Mesendoderm (in vitro differentiated cells): ENCODE results near the gene BTLA.
A peak's percentile ranks its signal among the peaks of the same experiment; 100 is the strongest.

ENCODE experiments used
- DNase-seq: peaks from one replicate; pipeline ENCODE4 v3.0.0; 2013
- H2AK5ac ChIP-seq: 2 replicates; pipeline ENCODE4 v1.6.1; 2013; ENCODE audit warnings: low read length, inconsistent platforms
- H2BK120ac ChIP-seq: 2 replicates; pipeline ENCODE4 v1.6.1; 2013; ENCODE audit warnings: low read depth, mild to moderate bottlenecking, low read length, moderate library complexity, mixed read lengths
- H2BK15ac ChIP-seq: replicated peaks from 2 replicates; pipeline ENCODE4 v1.6.1; 2013; ENCODE audit warnings: low read depth, mild to moderate bottlenecking, moderate library complexity
- H2BK5ac ChIP-seq: 2 replicates; pipeline ENCODE4 v1.6.1; 2013; ENCODE audit warnings: low read length, inconsistent platforms
- H3K18ac ChIP-seq: 2 replicates; pipeline ENCODE4 v1.6.1; 2013; ENCODE audit warnings: mild to moderate bottlenecking, low read length, mixed read lengths
- H3K23ac ChIP-seq: one replicate; pipeline ENCODE4 v1.6.1; 2013; ENCODE audit warnings: low read length
- H3K27ac ChIP-seq: 2 replicates; pipeline ENCODE4 v1.5.1; 2013; ENCODE audit warnings: low read depth, mild to moderate bottlenecking, inconsistent platforms, low read length, moderate library complexity
- H3K27me3 ChIP-seq: 2 replicates; pipeline ENCODE4 v1.6.1; 2013; ENCODE audit warnings: low read length, control low read depth, mild to moderate bottlenecking, inconsistent platforms; ENCODE audit not compliant: insufficient read depth, poor library complexity
- H3K36me3 ChIP-seq: 2 replicates; pipeline ENCODE4 v1.6.1; 2013; ENCODE audit warnings: low read length, inconsistent platforms; ENCODE audit not compliant: control insufficient read depth, insufficient read depth
- H3K4ac ChIP-seq: one replicate; pipeline ENCODE4 v1.6.1; 2013; ENCODE audit warnings: low read depth, mild to moderate bottlenecking, low read length, moderate library complexity
- H3K4me1 ChIP-seq: 2 replicates; pipeline ENCODE4 v1.6.1; 2013; ENCODE audit warnings: low read depth, low read length, inconsistent platforms; ENCODE audit not compliant: control insufficient read depth
- H3K4me2 ChIP-seq: 2 replicates; pipeline ENCODE4 v1.6.1; 2013; ENCODE audit warnings: low read length
- H3K4me3 ChIP-seq: 2 replicates; pipeline ENCODE4 v1.5.1; 2013; ENCODE audit warnings: mild to moderate bottlenecking, low read length
- H3K56ac ChIP-seq: one replicate; pipeline ENCODE4 v1.6.1; 2013; ENCODE audit warnings: low read length
- H3K79me1 ChIP-seq: 2 replicates; pipeline ENCODE4 v1.6.1; 2013; ENCODE audit warnings: low read length, inconsistent platforms
- H3K79me2 ChIP-seq: 2 replicates; pipeline ENCODE4 v1.6.1; 2013; ENCODE audit warnings: mild to moderate bottlenecking, low read length; ENCODE audit not compliant: control insufficient read depth, insufficient read depth
- H3K9ac ChIP-seq: 2 replicates; pipeline ENCODE4 v1.6.1; 2013; ENCODE audit warnings: low read length, inconsistent platforms
- H4K5ac ChIP-seq: one replicate; pipeline ENCODE4 v1.6.1; 2013; ENCODE audit warnings: low read length
- H4K8ac ChIP-seq: one replicate; pipeline ENCODE4 v1.6.1; 2013; ENCODE audit warnings: low read depth, mild to moderate bottlenecking, control low read depth, low read length, moderate library complexity
- WGBS: extraction: QIAGEN DNeasy Blood & Tissue Kit; methylation state at CpG from one replicate; pipeline ENCODE4 v1.1.7; 2013; ENCODE audit warnings: low lambda C conversion rate, missing lambda C conversion rate; ENCODE audit not compliant: insufficient coverage; ENCODE audit errors: extremely low coverage; 5-methylcytosine and 5-hydroxymethylcytosine counted together

Gene BTLA

DNA sequence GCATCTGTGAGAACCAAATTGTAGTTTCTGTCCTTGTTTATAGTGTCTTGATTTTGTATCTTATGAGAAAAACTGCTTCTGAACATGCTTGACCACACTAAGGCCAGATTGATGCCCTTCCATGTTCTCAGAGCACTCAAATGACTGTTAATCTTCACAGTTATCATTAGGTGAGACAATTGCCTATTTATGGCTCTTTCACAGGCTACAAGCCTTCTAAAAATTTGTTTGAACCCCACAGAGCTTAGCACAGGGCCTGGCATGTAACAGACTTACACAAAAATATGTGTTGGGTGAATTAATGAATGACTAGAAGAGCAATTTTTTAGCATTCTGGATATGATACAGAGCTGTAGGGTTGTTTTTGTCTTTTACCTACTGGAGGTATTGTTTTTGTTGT lies 43.1 kb downstream of the BTLA start:
- no peak overlapping the region for H2BK120ac ChIP-seq
- DNase-seq, result no peak

GRCh38 chr3:112448939-112449338 lies 50.3 kb downstream of the BTLA start:
- H3K4me1 ChIP-seq, result no peaks in the 10 kb centered on the region
- no peak overlapping the region for H3K23ac ChIP-seq
- no peak overlapping the region for H3K4me2 ChIP-seq

More for the DNA sequence above, 43.1 kb downstream of the BTLA start:
- Histone ChIP-seq H2AK5ac (no peak overlapping the region), H4K8ac (no peak overlapping the region), H3K4ac (no peak overlapping the region), H3K79me2 (no peaks in the 10 kb centered on the region), H2BK5ac (no peak overlapping the region), H3K79me1 (no peaks in the 10 kb centered on the region), H4K5ac (no peak overlapping the region), H2BK15ac (no peak overlapping the region), H3K4me2 (no peak overlapping the region), H3K9ac (no peak overlapping the region), H3K27ac (no peak overlapping the region), H3K4me3 (no peak overlapping the region), H3K56ac (no peak overlapping the region), H3K4me1 (peaks cover 2% of the 10 kb centered on the region), H3K23ac (no peak overlapping the region), H3K36me3 (no peaks in the 10 kb centered on the region), H3K27me3 (no peaks in the 10 kb centered on the region), H3K18ac (no peak overlapping the region)

GRCh38 chr3:112446343-112446742 lies 52.9 kb downstream of the BTLA start:
- no peak overlapping the region for H3K4ac ChIP-seq
- no peak overlapping the region for H2BK120ac ChIP-seq
- no peak overlapping the region for H3K23ac ChIP-seq
- DNase-seq, result peak; percentile 49
- no CpG with 5 or more reads among the region's 1 CpG for WGBS
- H3K36me3 ChIP-seq, result no peaks in the 10 kb centered on the region
- no peak overlapping the region for H2BK15ac ChIP-seq
- H2BK5ac ChIP-seq, result no peak overlapping the region
- H3K4me2 ChIP-seq, result no peak overlapping the region
- no peak overlapping the region for H4K5ac ChIP-seq
- H3K27me3 ChIP-seq, result no peaks in the 10 kb centered on the region
- H3K79me1 ChIP-seq, result no peaks in the 10 kb centered on the region
- H2AK5ac ChIP-seq, result no peak overlapping the region
- no peaks in the 10 kb centered on the region for H3K79me2 ChIP-seq
- no peak overlapping the region for H3K27ac ChIP-seq
- H3K56ac ChIP-seq, result no peak overlapping the region
- H3K4me3 ChIP-seq, result no peak overlapping the region
- H3K4me1 ChIP-seq, result no peaks in the 10 kb centered on the region
- H4K8ac ChIP-seq, result no peak overlapping the region
- H3K9ac ChIP-seq, result no peak overlapping the region
- no peak overlapping the region for H3K18ac ChIP-seq

More at GRCh38 chr3:112448939-112449338, 50.3 kb downstream of the BTLA start:
- no peak overlapping the region for H2AK5ac ChIP-seq
- no peak for DNase-seq
- H4K8ac ChIP-seq, result no peak overlapping the region
- H2BK120ac ChIP-seq, result no peak overlapping the region
- H3K18ac ChIP-seq, result no peak overlapping the region
- H3K79me2 ChIP-seq, result no peaks in the 10 kb centered on the region
- no peak overlapping the region for H2BK5ac ChIP-seq
- no peak overlapping the region for H2BK15ac ChIP-seq
- H3K36me3 ChIP-seq, result no peaks in the 10 kb centered on the region
- H3K27me3 ChIP-seq, result no peaks in the 10 kb centered on the region
- no peaks in the 10 kb centered on the region for H3K79me1 ChIP-seq
- no peak overlapping the region for H4K5ac ChIP-seq
- no peak overlapping the region for H3K9ac ChIP-seq
- no peak overlapping the region for H3K56ac ChIP-seq
- H3K4me3 ChIP-seq, result no peak overlapping the region
- WGBS, result no CpG with 5 or more reads among the region's 1 CpG
- no peak overlapping the region for H3K4ac ChIP-seq
- H3K27ac ChIP-seq, result no peak overlapping the region

- no peak overlapping the region for H2AK5ac ChIP-seq
- H3K27me3 ChIP-seq, result no peaks in the 10 kb centered on the region
- H3K4me2 ChIP-seq, result no peak overlapping the region
- no peaks in the 10 kb centered on the region for H3K79me2 ChIP-seq
- H3K23ac ChIP-seq, result no peak overlapping the region
- no peak overlapping the region for H2BK15ac ChIP-seq
- no CpG with 5 or more reads among the region's 2 CpGs for WGBS
- no peak overlapping the region for H2BK5ac ChIP-seq
- H4K8ac ChIP-seq, result no peak overlapping the region
- H2BK120ac ChIP-seq, result no peak overlapping the region
- no peak overlapping the region for H3K56ac ChIP-seq
- H3K36me3 ChIP-seq, result no peaks in the 10 kb centered on the region
- no peak overlapping the region for H3K27ac ChIP-seq
- no peak overlapping the region for H3K4ac ChIP-seq
- DNase-seq, result no peak
- H3K79me1 ChIP-seq, result no peaks in the 10 kb centered on the region
- H4K5ac ChIP-seq, result no peak overlapping the region
- H3K18ac ChIP-seq, result no peak overlapping the region
- H3K9ac ChIP-seq, result no peak overlapping the region
- no peak overlapping the region for H3K4me3 ChIP-seq
- H3K4me1 ChIP-seq, result no peaks in the 10 kb centered on the region
Measured at GRCh38 chr3:112445839-112446238, 53.4 kb downstream of the BTLA start.

DNA sequence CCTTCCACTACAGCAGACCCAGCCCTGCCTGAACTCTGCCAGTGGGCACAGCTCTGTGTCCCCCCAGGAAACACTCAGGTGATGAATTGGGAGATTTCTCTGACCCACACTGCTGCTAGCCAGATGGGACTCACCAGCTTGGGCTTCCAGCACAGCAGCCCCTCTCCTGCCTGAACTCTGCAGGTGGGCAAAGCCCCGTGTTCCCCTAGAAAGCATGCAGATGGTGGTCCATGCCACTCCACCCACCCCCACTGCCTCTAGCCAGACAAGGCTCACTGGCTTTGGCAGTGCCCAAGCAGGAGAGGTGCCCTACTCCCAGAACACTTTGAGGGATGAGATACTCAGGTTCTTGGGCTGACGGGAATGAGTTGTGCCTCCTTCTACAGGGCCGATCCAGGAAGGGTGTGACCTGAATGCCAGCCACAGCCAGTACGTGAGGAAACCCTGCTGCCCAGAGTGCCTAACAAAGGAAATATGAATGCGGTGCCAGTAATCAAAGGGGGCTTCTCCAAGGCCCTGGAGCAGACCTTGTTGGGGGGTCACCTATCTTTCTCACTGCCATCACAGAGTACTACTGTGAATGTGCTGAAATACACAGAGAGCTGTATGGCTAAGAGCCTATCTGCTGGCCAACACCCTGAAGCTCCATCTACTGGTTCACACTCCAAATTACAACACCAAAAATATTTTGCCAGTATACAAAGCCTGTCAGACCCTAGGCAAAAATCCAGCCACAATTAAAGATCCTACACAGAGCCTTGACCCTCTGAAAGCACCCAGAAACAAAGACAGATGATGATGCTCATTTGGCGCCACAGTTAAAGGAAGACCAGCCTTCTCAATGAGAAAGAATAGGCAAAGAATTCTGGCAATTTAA lies 61.9 kb downstream of the BTLA start:
- Histone ChIP-seq H2BK15ac (no peak overlapping the region), H2AK5ac (no peak overlapping the region)
- WGBS, result no CpG with 5 or more reads among the region's 6 CpGs

DNA sequence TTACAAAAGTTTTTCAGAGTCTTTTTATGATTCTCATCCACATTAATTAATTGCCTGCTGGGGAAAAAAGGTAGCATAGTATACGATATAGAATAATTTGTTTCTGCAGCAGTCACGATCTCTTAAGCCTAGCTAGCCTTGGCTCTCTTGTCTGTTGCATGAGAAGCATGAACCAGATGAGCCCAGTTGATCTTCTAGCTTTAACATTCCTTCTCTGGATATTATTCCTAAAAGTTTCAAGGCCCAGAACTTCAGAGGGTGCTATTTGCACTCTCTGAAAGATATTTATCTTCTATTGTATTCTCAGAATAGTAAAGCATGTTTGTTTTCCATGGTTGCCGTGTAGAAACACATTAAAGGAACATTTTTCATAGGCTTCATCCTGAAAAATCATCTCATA lies 69.3 kb downstream of the BTLA start:
- H3K27me3 ChIP-seq, result no peaks in the 10 kb centered on the region
- H3K27ac ChIP-seq, result no peak overlapping the region

More for the DNA sequence above, 61.9 kb downstream of the BTLA start:
- H3K4me2 ChIP-seq, result no peak overlapping the region
- no peak overlapping the region for H3K4me3 ChIP-seq
- no peak overlapping the region for H4K5ac ChIP-seq
- H3K4me1 ChIP-seq, result no peaks in the 10 kb centered on the region
- H2BK120ac ChIP-seq, result no peak overlapping the region
- H3K18ac ChIP-seq, result no peak overlapping the region
- H2BK5ac ChIP-seq, result no peak overlapping the region
- no peaks in the 10 kb centered on the region for H3K36me3 ChIP-seq
- H3K9ac ChIP-seq, result no peak overlapping the region
- H3K56ac ChIP-seq, result peak overlapping the region; percentile 2
- no peaks in the 10 kb centered on the region for H3K79me2 ChIP-seq
- no peak overlapping the region for H4K8ac ChIP-seq
- H3K23ac ChIP-seq, result no peak overlapping the region
- H3K27me3 ChIP-seq, result no peaks in the 10 kb centered on the region
- peak overlapping the region; percentile 17 for H3K4ac ChIP-seq
- H3K27ac ChIP-seq, result no peak overlapping the region
- no peaks in the 10 kb centered on the region for H3K79me1 ChIP-seq
- peak; percentile 73 for DNase-seq

More for the DNA sequence above, 69.3 kb downstream of the BTLA start:
- no peaks in the 10 kb centered on the region for H3K36me3 ChIP-seq
- no peak overlapping the region for H2AK5ac ChIP-seq
- no CpG with 5 or more reads among the region's 3 CpGs for WGBS
- no peaks in the 10 kb centered on the region for H3K79me1 ChIP-seq
- H2BK120ac ChIP-seq, result no peak overlapping the region
- H3K23ac ChIP-seq, result no peak overlapping the region
- no peak overlapping the region for H4K5ac ChIP-seq
- H3K18ac ChIP-seq, result no peak overlapping the region
- no peak overlapping the region for H2BK15ac ChIP-seq
- H3K4me3 ChIP-seq, result no peak overlapping the region
- no peak overlapping the region for H3K9ac ChIP-seq
- no peak overlapping the region for H2BK5ac ChIP-seq
- no peak overlapping the region for H3K56ac ChIP-seq
- H4K8ac ChIP-seq, result no peak overlapping the region
- H3K4me2 ChIP-seq, result no peak overlapping the region
- H3K4ac ChIP-seq, result no peak overlapping the region
- no peak for DNase-seq
- no peaks in the 10 kb centered on the region for H3K79me2 ChIP-seq
- no peaks in the 10 kb centered on the region for H3K4me1 ChIP-seq
